ENCODE data around the gene MAD2L1. TPM values are rescaled to one million over a fixed set of nuclear protein-coding genes. Genes with fewer than 3 reads are reported as not detected.
"Not testable (repeated sequence)": the region's sequence is repeated elsewhere in the genome, so short reads cannot be mapped to it uniquely, and the experiment has no call there.

Gene MAD2L1
- total RNA-seq, 1 donor from 2014 or later, result 3.4 TPM

GRCh38 chr4:120070196-120070595 is 3.5 kb upstream of the MAD2L1 start:
- no peak for TF ChIP-seq CTCF (IDR thresholded peaks at IDR 0.05)
- Mint-ChIP-seq H3K27ac (no peak overlapping the region), H3K4me3 (no peak overlapping the region), H3K9me3 (no peaks in the 10 kb centered on the region), H3K27me3 (no peaks in the 10 kb centered on the region), H3K4me1 (peaks cover 31% of the 10 kb centered on the region), H3K36me3 (ENCODE audit: low read depth) (peaks cover 4% of the 10 kb centered on the region)
- DNase-seq (no peak), ATAC-seq (ENCODE audit: low read depth) (no peak)
- ChIA-PET CTCF (interaction anchor here (0.7 to 0.9 kb wide), 2 partner anchors 13 to 1264 kb away, joined by 3 to 4 read pairs; no protein-coding TSS in a partner anchor), POLR2A (no interaction called here)
- intact Hi-C loops (cut with micrococcal nuclease), result loop anchor here (5.0 to 10.0 kb wide), 2 partner anchors 1042 to 1655 kb away; no protein-coding TSS in a partner anchor

- Mint-ChIP-seq H3K4me1 (peaks cover 30% of the 10 kb centered on the region), H3K4me3 (peak overlapping the region; percentile 99), H3K9me3 (no peaks in the 10 kb centered on the region), H3K27ac (peak overlapping the region; percentile 97), H3K36me3 (ENCODE audit: low read depth) (peaks cover 4% of the 10 kb centered on the region), H3K27me3 (no peaks in the 10 kb centered on the region)
- DNase-seq, result no peak
- POLR2A ChIA-PET, result no interaction called here
- CTCF ChIA-PET, result no interaction called here
- intact Hi-C loops (cut with micrococcal nuclease), result loop anchor here (1.0 kb wide), 3 partner anchors 612 to 1630 kb away; partner anchors contain the start of genes ANXA5 and USP53
- no peak for ATAC-seq (ENCODE audit: low read depth)
- no peak for TF ChIP-seq CTCF (IDR thresholded peaks at IDR 0.05)
Measured at GRCh38 chr4:120065974-120066516, 603 bp downstream of the MAD2L1 start.

GRCh38 chr4:120064887-120065286 is 1.8 kb downstream of the MAD2L1 start:
- no peak overlapping the region for H3K27ac Mint-ChIP-seq

GRCh38 chr4:120063711-120064110 is 2.9 kb downstream of the MAD2L1 start:
- H3K36me3 Mint-ChIP-seq (ENCODE audit: low read depth); CTCF ChIA-PET; POLR2A ChIA-PET; H3K4me3 Mint-ChIP-seq; H3K27ac Mint-ChIP-seq; H3K27me3 Mint-ChIP-seq; ATAC-seq (ENCODE audit: low read depth); H3K9me3 Mint-ChIP-seq; intact Hi-C loops (cut with micrococcal nuclease); DNase-seq: not testable (repeated sequence)
- H3K4me1 Mint-ChIP-seq, result peaks cover 27% of the 10 kb centered on the region

More at GRCh38 chr4:120064887-120065286, 1.8 kb downstream of the MAD2L1 start:
- peaks cover 29% of the 10 kb centered on the region for H3K4me1 Mint-ChIP-seq
- intact Hi-C loops (cut with micrococcal nuclease), result no loop called here
- no peaks in the 10 kb centered on the region for H3K9me3 Mint-ChIP-seq
- TF ChIP-seq CTCF (IDR thresholded peaks at IDR 0.05), result no peak
- DNase-seq, result no peak
- no peak for ATAC-seq (ENCODE audit: low read depth)
- peaks cover 4% of the 10 kb centered on the region for H3K36me3 Mint-ChIP-seq (ENCODE audit: low read depth)
- H3K27me3 Mint-ChIP-seq, result no peaks in the 10 kb centered on the region
- CTCF ChIA-PET, result no interaction called here
- POLR2A ChIA-PET, result no interaction called here
- H3K4me3 Mint-ChIP-seq, result no peak overlapping the region

GRCh38 chr4:120062663-120063195 is 3.9 kb downstream of the MAD2L1 start:
- CTCF ChIA-PET, result no interaction called here
- Mint-ChIP-seq H3K4me3 (no peak overlapping the region), H3K27me3 (no peaks in the 10 kb centered on the region), H3K4me1 (peaks cover 19% of the 10 kb centered on the region), H3K27ac (no peak overlapping the region), H3K36me3 (ENCODE audit: low read depth) (peaks cover 7% of the 10 kb centered on the region), H3K9me3 (no peaks in the 10 kb centered on the region)
- intact Hi-C loops (cut with micrococcal nuclease), result no loop called here
- DNase-seq (no peak), ATAC-seq (ENCODE audit: low read depth) (no peak)
- POLR2A ChIA-PET, result no interaction called here
- TF ChIP-seq CTCF (IDR thresholded peaks at IDR 0.05), result no peak

All from activated B cell treated with CpG ODN at 0.5 μM for 24 hours (primary cell).